Body of pancreas (tissue), 4 donors: ENCODE results near the gene LSM14B.

Experiments used
- CTCF ChIP-seq, 7 experiments: fragments of 450-650 bp in 4 of 7; fragments of 200-600 bp in 3 of 7; sonication (generic) in 3 of 7; IDR thresholded peaks; one replicate each; pipeline ENCODE4 v1.5.1; 2016 to 2019; ENCODE audit warnings: antibody characterized with exemption in 7 of 7
- POLR2A ChIP-seq, 3 donors: fragments of 450-650 bp; IDR thresholded peaks; one replicate each; pipeline ENCODE4 v1.6.1; 2016; ENCODE audit warnings: antibody characterized with exemption in 3 of 3, mild to moderate bottlenecking in 2 of 3

GRCh38 chr20:62117658-62118057, 4.6 kb upstream of the LSM14B start:
- no peak for TF ChIP-seq CTCF (IDR thresholded peaks at IDR 0.05)
- no peak for TF ChIP-seq POLR2A (IDR thresholded peaks at IDR 0.05)
